HepG2 (cell line): ENCODE measurements around the gene ABHD17A. TPM values are rescaled to one million over a fixed set of nuclear protein-coding genes. Genes with fewer than 3 reads are reported as not detected.

Experiments
- EEA1 ChIP-seq: sonication (generic); formaldehyde crosslinking; IDR thresholded peaks from 2 replicates; pipeline ENCODE4 v1.5.1; 2020; ENCODE audit warnings: mild to moderate bottlenecking, missing genetic modification reagents, borderline replicate concordance
- GTF3A ChIP-seq: sonication (generic); formaldehyde crosslinking; conservative IDR thresholded peaks from 2 replicates; pipeline ENCODE4 v1.4.0; 2020; ENCODE audit warnings: mild to moderate bottlenecking, missing genetic modification reagents
- HMG20B ChIP-seq: conservative IDR thresholded peaks from 2 replicates; pipeline ENCODE4 v1.6.1; 2016; ENCODE audit warnings: missing genetic modification reagents, missing compliant biosample characterization
- HMGA1 ChIP-seq: sonication (generic); formaldehyde crosslinking; conservative IDR thresholded peaks from 2 replicates; pipeline ENCODE4 v1.4.0; 2020; ENCODE audit warnings: missing genetic modification reagents
- KLF16 ChIP-seq, 2 experiments: sonication (generic) in 1 of 2; formaldehyde crosslinking in 1 of 2; IDR thresholded peaks; 2 replicates each; pipeline versions ENCODE4 v1.6.1 to v1.8.0; 2016 to 2023; ENCODE audit warnings: missing genetic modification reagents in 2 of 2, missing compliant biosample characterization in 1 of 2
- MAF1 ChIP-seq: sonication (generic); formaldehyde crosslinking; IDR thresholded peaks from 2 replicates; pipeline ENCODE4 v1.5.0; 2020; ENCODE audit warnings: missing genetic modification reagents, borderline replicate concordance
- NFIB ChIP-seq: sonication (generic); formaldehyde crosslinking; IDR thresholded peaks from 2 replicates; pipeline ENCODE4 v1.9.0; 2021; ENCODE audit warnings: missing genetic modification reagents, mild to moderate bottlenecking, borderline replicate concordance
- NR3C1 ChIP-seq: sonication (generic); formaldehyde crosslinking; IDR thresholded peaks from 2 replicates; pipeline ENCODE4 v1.4.0; 2020; ENCODE audit warnings: missing genetic modification reagents
- RXRA ChIP-seq: sonication (generic); formaldehyde crosslinking; IDR thresholded peaks from 2 replicates; pipeline ENCODE4 v1.5.1; 2020; ENCODE audit warnings: missing genetic modification reagents
- SRSF1 ChIP-seq: fragments of 200-400 bp; formaldehyde crosslinking; optimal IDR thresholded peaks from 2 replicates; pipeline ENCODE3; 2017; ENCODE audit warnings: mild to moderate bottlenecking, low read depth, low read length, moderate library complexity
- SYNCRIP ChIP-seq: fragments of 200-400 bp; formaldehyde crosslinking; IDR thresholded peaks from 2 replicates; pipeline ENCODE4 v1.6.1; 2018; ENCODE audit warnings: mild to moderate bottlenecking, low read depth, low read length; ENCODE audit not compliant: insufficient read depth
- ZFP90 ChIP-seq: sonication (generic); formaldehyde crosslinking; IDR thresholded peaks from 2 replicates; pipeline ENCODE4 v1.8.0; 2022; ENCODE audit warnings: missing genetic modification reagents, mild to moderate bottlenecking, inconsistent platforms, borderline replicate concordance
- ZNF616 ChIP-seq: sonication (generic); formaldehyde crosslinking; IDR thresholded peaks from 2 replicates; pipeline ENCODE4 v1.5.0; 2020; ENCODE audit warnings: low read depth, mild to moderate bottlenecking, missing genetic modification reagents
- ZNF703 ChIP-seq: sonication (generic); formaldehyde crosslinking; IDR thresholded peaks from 2 replicates; pipeline ENCODE4 v1.5.1; 2020; ENCODE audit warnings: missing genetic modification reagents, mild to moderate bottlenecking, moderate library complexity, borderline replicate concordance
- polyA plus RNA-seq, 8 experiments: library from polyadenylated mRNA; depleted of rRNA in 3 of 8; stranded (reverse) in 7 of 8; unstranded in 1 of 8; fragments of >200 nt; fragmentation: Illumina TruSeq in 4 of 8; extraction: Trizol in 4 of 8; gene quantifications; 2 replicates each; pipeline versions ENCODE4 v1.2.1 to v1.2.3, GENCODE V29; 2011 to 2016; ENCODE audit warnings: low read depth in 4 of 8, missing spikeins in 1 of 8, mixed read lengths in 1 of 8; ENCODE audit not compliant: insufficient read depth in 1 of 8
- total RNA-seq, 5 experiments: library from RNA; depleted of rRNA; stranded (reverse); fragments of >200 nt; fragmentation: Illumina TruSeq; extraction: Trizol; gene quantifications; 2 replicates each; pipeline ENCODE4 v1.2.3, GENCODE V29; 2016; ENCODE audit warnings: low read depth in 1 of 5
- TF ChIP-seq, protein P1 (sequence below): sonication (generic); formaldehyde crosslinking; IDR thresholded peaks from 2 replicates; pipeline ENCODE4 v1.9.0; 2022; ENCODE audit warnings: missing genetic modification reagents, mild to moderate bottlenecking, borderline replicate concordance
- TF ChIP-seq, protein P2 (sequence below): sonication (generic); formaldehyde crosslinking; conservative IDR thresholded peaks from 2 replicates; pipeline ENCODE4 v1.4.0; 2020; ENCODE audit warnings: missing genetic modification reagents
- TF ChIP-seq, protein P3 (sequence below): sonication (generic); IDR thresholded peaks from 2 replicates; pipeline ENCODE4 v1.6.1; 2016; ENCODE audit warnings: low read depth, borderline replicate concordance
- TF ChIP-seq, protein P4 (sequence below): sonication (generic); formaldehyde crosslinking; IDR thresholded peaks from 2 replicates; pipeline ENCODE4 v1.4.0; 2020; ENCODE audit warnings: low read depth, mild to moderate bottlenecking, missing genetic modification reagents
- TF ChIP-seq, protein P5 (sequence below): sonication (generic); formaldehyde crosslinking; IDR thresholded peaks from 2 replicates; pipeline ENCODE4 v1.4.0; 2020; ENCODE audit warnings: missing genetic modification reagents
- TF ChIP-seq, protein P6 (sequence below): sonication (generic); formaldehyde crosslinking; IDR thresholded peaks from 2 replicates; pipeline ENCODE4 v1.4.0; 2020; ENCODE audit warnings: mild to moderate bottlenecking, missing genetic modification reagents

ABHD17A gene
- total and polyA plus RNA-seq, 2 of the 13 experiments (the other 11 are each of a cell fraction or from before 2014, with no cell fraction given) = 27.7 to 40.8 TPM

DNA sequence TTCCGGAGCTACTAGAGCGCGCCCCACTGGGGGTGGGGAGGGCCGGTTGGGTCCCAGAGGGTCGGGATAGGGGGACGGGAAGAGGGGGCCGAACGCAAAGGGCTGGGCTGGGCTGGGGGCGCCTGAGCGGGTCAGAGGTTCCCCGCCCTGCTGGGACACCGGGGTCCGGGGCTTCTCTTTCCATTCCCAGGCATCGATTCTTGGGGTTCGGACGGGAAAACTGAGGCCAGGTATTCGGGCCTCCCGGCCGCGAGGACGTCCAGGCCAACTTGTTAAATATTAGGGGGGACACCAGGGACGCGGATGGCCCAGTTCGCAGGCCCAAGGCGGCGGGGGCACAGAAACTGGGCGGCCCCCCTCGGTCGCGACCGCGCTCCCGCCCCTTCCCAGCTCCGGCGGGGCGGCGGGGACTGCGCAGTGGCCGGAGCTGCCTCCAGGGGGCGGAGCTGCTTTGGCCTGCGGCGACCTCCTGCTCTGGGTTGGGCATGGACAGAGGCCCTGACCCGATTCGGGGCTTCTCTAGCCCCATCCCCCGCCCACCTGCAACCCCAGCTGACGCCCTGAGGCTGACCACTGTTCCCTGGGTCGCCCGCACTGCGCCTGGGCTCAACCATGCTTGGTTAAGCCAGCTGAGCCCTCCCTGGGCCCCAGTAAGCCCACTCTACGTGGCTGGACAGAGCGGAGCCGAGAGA, 20.7 kb downstream of the ABHD17A start (continued):
- TF ChIP-seq NFIB (no peak), EEA1 (CRISPR knock-in tag) (no peak), NR3C1 (CRISPR knock-in tag) (no peak), ZNF703 (CRISPR knock-in tag) (no peak), SYNCRIP (no peak), ZNF616 (CRISPR knock-in tag) (no peak), MAF1 (CRISPR knock-in tag) (no peak), SRSF1 (no peak), GTF3A (CRISPR knock-in tag) (no peak), KLF16 (CRISPR knock-in tag; IDR thresholded peaks at IDR 0.05) (peak in 1 of 2 experiments; percentile 19; a peak in 1 of 4 replicates), HMG20B (CRISPR knock-in tag) (no peak), ZFP90 (no peak), RXRA (peak; percentile 92), HMGA1 (CRISPR knock-in tag) (no peak)
- TF ChIP-seq, protein P1, sequence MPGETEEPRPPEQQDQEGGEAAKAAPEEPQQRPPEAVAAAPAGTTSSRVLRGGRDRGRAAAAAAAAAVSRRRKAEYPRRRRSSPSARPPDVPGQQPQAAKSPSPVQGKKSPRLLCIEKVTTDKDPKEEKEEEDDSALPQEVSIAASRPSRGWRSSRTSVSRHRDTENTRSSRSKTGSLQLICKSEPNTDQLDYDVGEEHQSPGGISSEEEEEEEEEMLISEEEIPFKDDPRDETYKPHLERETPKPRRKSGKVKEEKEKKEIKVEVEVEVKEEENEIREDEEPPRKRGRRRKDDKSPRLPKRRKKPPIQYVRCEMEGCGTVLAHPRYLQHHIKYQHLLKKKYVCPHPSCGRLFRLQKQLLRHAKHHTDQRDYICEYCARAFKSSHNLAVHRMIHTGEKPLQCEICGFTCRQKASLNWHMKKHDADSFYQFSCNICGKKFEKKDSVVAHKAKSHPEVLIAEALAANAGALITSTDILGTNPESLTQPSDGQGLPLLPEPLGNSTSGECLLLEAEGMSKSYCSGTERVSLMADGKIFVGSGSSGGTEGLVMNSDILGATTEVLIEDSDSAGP = peak; percentile 82; the same call in 1 of the 2 replicates
- TF ChIP-seq, protein P2, sequence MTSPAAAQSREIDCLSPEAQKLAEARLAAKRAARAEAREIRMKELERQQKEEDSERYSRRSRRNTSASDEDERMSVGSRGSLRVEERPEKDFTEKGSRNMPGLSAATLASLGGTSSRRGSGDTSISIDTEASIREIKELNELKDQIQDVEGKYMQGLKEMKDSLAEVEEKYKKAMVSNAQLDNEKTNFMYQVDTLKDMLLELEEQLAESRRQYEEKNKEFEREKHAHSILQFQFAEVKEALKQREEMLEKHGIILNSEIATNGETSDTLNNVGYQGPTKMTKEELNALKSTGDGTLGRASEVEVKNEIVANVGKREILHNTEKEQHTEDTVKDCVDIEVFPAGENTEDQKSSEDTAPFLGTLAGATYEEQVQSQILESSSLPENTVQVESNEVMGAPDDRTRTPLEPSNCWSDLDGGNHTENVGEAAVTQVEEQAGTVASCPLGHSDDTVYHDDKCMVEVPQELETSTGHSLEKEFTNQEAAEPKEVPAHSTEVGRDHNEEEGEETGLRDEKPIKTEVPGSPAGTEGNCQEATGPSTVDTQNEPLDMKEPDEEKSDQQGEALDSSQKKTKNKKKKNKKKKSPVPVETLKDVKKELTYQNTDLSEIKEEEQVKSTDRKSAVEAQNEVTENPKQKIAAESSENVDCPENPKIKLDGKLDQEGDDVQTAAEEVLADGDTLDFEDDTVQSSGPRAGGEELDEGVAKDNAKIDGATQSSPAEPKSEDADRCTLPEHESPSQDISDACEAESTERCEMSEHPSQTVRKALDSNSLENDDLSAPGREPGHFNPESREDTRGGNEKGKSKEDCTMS = no peak
- TF ChIP-seq, protein P3, sequence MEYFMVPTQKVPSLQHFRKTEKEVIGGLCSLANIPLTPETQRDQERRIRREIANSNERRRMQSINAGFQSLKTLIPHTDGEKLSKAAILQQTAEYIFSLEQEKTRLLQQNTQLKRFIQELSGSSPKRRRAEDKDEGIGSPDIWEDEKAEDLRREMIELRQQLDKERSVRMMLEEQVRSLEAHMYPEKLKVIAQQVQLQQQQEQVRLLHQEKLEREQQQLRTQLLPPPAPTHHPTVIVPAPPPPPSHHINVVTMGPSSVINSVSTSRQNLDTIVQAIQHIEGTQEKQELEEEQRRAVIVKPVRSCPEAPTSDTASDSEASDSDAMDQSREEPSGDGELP = peak; percentile 82
- TF ChIP-seq, protein P4, sequence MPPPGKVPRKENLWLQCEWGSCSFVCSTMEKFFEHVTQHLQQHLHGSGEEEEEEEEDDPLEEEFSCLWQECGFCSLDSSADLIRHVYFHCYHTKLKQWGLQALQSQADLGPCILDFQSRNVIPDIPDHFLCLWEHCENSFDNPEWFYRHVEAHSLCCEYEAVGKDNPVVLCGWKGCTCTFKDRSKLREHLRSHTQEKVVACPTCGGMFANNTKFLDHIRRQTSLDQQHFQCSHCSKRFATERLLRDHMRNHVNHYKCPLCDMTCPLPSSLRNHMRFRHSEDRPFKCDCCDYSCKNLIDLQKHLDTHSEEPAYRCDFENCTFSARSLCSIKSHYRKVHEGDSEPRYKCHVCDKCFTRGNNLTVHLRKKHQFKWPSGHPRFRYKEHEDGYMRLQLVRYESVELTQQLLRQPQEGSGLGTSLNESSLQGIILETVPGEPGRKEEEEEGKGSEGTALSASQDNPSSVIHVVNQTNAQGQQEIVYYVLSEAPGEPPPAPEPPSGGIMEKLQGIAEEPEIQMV (CRISPR knock-in tag) = no peak
- TF ChIP-seq, protein P5, sequence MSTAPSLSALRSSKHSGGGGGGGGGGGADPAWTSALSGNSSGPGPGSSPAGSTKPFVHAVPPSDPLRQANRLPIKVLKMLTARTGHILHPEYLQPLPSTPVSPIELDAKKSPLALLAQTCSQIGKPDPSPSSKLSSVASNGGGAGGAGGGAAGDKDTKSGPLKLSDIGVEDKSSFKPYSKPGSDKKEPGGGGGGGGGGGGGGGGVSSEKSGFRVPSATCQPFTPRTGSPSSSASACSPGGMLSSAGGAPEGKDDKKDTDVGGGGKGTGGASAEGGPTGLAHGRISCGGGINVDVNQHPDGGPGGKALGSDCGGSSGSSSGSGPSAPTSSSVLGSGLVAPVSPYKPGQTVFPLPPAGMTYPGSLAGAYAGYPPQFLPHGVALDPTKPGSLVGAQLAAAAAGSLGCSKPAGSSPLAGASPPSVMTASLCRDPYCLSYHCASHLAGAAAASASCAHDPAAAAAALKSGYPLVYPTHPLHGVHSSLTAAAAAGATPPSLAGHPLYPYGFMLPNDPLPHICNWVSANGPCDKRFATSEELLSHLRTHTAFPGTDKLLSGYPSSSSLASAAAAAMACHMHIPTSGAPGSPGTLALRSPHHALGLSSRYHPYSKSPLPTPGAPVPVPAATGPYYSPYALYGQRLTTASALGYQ = no peak
- TF ChIP-seq, protein P6, sequence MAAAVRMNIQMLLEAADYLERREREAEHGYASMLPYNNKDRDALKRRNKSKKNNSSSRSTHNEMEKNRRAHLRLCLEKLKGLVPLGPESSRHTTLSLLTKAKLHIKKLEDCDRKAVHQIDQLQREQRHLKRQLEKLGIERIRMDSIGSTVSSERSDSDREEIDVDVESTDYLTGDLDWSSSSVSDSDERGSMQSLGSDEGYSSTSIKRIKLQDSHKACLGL = peak; percentile 20
